GM15510 (cell line): ENCODE data around the gene SLC35G6.

ENCODE experiments used
- POLR2A ChIP-seq: IDR thresholded peaks from 3 replicates; pipeline ENCODE4 v1.6.1; 2011; ENCODE audit warnings: borderline replicate concordance; ENCODE audit not compliant: insufficient read length; ENCODE audit errors: extremely low read depth

Gene SLC35G6

DNA sequence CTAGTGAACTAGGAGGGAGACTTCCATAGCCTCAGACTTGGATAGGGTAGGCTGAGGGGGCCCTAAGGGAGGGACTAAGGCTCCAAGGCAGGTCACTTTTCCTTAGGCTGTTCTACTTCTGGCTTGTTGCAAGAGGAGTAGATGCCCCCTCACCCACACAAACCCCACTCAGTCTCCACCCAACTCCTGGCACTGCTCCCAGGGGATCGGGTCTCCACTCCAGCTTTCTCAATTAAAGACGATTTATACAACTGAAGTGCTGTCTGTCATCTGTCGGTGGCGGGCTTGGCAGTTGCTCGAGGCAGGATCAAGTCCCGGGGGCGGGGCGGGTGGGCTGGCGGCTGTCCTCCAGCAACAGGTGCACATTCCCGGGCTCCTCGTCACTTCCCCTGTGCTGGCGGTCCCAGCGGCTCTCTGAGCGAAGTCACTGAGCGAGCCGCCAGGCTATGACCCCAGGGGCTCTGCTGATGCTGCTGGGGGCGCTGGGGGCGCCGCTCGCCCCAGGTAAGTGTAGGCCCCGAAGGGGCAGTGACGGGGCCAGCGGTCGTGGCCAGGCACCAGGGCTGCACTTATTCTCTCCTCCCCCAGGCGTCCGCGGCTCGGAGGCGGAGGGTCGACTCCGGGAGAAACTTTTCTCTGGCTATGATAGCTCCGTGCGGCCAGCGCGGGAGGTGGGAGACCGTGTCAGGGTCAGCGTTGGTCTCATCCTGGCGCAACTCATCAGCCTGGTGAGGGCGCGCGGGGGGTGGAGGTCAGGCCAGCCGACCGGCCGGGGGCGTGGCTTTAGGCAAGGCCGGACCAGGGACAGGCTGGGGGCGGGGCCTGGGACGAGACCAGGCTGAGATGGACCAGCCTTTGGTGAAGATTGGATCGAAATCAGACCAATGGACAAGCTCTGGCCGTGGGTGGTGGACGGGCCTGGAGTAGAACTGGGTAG, 36.3 kb upstream of the SLC35G6 start, which contains the start of gene CHRNB1:
TSS of gene CHRNB1 (plus strand) at position 380 of the 937 bp plus-strand sequence. CDS start at position 447, 67 bp downstream.
- no peak for TF ChIP-seq POLR2A

DNA sequence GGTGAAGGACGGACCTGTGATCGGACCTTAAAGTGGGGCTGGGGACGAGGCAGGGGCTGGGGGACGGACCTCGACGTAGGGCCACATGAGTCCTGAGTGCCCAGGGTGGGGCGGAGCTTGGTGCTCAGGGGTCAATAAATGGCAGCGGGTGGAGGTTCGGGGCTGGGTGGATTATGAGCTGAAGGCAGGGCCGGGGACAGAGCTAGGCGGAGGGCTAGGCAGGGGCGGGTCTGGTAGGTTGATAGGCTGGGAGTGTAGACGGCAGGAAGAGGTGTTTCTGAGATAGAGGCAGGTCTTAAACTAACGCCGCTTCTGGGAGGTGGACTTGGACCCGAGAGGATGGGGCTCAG, 35.7 kb upstream of the SLC35G6 start:
- TF ChIP-seq POLR2A, result no peak

DNA sequence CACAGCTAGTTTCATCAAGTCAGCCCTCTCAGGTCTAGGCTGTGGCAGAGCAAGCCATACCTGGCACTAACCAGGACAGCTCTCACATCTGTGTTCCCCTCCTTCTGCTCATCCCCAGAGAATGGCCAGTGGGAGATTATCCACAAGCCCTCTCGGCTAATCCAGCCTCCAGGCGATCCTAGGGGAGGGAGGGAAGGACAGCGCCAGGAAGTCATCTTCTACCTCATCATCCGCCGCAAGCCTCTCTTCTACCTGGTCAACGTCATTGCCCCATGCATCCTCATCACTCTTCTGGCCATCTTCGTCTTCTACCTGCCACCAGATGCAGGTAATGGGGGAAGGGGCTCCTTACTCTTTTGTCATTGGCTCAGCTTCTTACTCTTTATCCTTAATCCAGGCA, 32.8 kb upstream of the SLC35G6 start:
- no peak for TF ChIP-seq POLR2A

DNA sequence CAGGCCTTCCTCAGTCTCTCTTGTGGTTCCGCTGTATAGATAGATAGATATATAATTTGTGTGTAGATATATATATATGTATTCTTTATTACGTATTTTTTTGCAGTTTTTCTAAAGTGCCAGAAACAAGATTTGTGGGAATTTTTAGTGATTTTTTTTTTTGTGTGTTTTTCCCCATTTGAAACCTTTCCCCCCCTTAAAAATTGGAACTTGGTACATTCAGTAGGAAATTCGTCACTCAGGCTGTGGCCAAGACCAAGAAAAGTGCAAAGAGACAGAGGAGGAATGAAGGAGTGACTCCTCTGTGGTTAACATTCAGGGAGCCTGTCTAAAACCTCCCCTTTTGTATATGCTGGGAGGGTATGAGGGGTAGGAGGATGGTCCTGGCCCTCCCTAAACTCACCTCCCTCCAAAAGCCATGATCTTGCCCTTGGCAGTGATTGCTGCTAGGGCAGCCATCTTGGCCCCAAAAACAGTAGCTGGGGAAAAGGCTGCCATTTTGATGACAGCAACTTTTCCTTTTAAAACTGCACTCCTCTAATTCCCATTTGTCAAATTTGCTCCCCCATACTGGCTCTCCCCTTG, 21.2 kb upstream of the SLC35G6 start:
- no peak for TF ChIP-seq POLR2A

DNA sequence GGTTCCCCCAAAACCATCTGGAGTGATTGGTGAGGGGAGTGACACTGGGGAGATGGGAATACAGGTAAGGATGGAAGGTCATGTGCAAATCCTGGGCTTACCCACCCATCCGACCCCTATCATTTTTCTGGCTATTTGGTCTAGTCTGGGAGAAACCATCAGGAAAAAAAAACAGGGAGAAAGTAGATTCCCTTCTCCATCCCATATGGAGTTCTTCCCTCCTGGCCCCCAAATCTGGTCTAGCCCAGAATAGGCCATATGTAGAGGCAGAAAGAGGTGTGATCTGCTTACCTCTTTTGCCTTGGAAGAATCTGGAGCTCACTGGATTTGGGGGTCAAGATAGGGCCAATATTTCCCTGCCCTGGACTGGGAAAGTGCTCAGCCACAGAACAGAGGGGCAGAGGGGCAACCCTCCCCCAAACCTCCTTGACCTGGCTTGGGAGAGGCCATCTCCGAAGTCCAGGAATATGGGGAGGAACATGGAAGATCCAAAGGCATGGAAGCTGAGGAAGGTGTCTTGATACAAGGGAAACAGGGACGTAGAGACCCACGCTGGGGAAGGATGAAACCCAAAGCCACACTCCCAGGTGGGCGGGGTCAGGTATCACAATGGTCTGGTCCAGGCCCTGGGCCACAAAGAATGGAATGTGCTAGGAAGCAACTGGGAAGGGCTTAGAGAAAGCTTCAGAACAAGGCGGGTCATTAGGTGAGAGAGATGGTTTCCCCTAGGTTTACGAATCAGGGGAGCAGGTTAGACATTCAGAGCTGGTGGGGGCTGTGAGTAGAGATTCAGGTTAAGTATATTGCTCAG, 20.2 kb upstream of the SLC35G6 start:
- no peak for TF ChIP-seq POLR2A

DNA sequence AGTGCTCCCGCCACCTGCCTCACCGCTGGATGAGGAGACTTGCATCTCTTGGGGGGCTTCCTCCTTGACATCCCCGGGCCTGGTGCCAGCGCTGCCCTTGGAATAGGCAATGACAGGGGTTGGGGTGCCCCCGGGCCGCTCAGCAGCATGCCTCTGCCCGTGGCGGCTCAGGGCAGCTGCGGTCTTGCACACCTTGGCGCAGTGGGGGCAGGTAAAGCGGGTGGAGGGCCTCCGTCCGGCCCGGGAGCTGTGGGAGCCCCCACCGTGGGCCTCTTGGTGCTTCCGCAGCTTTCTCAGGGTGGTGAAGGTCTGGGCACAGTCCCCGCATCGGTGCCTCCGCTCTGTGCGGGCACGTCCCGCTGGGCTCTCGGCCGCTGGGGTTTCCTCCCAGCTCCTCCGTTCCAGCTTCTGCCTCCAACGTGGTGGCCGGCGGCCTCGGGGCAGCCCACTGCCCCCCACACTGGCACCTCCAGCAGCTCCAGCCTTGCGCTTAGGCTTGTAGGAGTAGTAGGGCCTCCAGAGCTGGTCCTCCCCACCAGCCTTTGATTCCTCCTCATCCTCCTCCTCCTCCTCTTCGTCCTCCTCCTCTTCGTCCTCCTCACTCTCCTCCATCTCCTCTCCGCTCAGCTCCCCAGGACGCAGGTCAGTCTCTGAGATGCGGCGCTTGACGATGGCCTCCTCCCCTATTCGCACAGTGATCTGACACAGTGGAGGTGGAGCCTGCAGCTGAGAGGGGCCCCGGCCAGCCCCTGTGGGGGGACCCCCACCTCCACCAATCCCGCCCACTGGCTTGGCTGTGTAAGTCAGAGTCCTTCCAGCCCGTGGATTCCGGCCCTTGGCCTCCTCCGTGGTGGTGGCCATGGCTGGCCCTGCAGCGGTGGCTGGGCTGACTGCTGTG, 18.5 kb upstream of the SLC35G6 start:
- TF ChIP-seq POLR2A, result no peak

DNA sequence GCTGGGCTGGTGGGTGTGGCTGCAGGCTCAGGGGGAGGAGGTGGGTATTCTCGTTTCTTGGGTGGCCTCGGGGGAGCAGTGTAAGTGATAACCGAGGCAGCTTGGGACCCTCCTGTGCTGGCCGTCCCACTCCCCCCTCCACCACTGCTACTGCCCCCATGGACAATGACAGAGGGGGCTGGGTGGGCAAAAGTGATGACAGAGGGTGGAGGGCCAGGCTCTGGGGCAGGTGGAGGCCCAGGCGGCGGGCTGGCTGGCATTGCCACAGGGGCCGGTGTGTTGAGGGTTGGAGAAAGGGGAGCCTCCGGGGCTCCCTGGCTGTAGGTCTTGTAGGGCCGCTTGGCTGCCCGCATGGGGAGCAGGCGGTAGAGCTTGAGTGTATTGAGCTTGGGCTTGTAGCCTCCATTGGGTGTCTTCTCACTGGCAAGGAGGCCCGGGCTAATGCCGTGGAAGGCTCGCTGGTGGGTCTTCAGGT, 17.8 kb upstream of the SLC35G6 start:
- TF ChIP-seq POLR2A, result no peak

DNA sequence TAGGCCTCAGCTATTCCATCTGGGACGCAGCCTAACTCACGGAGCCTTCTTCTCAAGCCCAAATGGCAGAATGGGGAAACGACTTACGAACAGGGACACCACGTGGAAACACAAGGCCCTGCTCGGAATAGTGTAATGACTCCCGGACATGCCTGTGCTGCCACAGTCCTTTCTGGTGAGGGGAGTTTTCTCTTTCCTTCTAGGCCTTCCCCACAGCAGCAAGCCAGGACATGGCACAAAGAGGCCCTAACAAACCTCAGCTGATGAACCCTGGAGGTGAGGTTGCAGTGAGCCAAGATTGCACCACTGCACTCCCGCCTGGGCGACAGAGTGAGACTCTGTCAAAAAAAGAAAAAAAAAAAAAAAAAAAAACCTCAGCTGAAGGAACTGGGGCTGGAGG, 17.2 kb upstream of the SLC35G6 start:
- no peak for TF ChIP-seq POLR2A

DNA sequence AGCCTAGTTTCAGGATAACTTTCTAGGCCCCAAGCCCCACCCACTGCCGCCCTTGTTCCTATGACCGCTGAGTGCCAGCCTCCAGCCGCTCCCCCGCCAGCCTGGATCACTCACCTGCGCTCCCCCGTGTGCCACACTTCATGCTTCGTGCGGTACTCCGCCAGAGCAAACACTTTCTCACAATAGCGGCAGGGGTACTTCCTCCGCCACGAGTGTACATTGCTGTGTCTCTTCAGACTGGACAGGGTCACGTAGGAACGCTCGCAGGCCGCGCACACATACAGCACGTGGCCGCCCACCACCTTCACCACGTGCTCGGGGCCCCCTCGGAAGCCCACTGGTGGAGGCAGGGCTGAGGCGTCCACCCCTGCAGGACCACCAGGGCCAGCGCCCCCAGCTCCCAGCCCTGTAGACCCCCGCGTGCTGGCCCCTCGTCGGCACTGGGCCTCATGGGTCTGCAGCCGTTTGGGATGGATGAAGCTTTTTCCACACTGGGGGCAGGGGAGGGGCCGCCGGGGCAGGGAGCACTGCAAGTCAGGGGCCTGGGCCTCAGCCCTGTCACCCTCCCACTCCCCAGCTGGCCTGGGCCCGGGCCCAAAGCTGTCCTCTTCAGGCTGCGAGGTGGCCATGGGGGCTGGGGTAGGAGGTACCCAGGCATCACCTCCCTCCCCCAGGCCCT, 15.5 kb upstream of the SLC35G6 start:
- TF ChIP-seq POLR2A, result no peak

DNA sequence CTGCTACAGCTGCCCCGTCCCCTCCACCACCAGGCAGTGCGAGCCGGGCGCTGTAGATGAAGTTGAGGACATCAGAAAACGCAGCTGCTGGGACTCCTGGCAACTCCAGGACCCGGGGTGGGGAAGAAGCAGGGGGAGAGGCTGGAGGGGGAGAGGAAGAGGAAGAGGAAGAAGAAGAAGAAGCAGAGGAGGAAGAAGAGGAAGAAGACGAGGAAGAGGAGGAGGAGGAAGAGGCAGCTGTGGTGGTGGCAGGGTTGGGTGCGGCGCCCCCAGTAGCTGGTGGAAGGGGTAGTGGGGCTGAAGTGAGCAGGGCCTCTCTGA, 15.0 kb upstream of the SLC35G6 start:
- no peak for TF ChIP-seq POLR2A

DNA sequence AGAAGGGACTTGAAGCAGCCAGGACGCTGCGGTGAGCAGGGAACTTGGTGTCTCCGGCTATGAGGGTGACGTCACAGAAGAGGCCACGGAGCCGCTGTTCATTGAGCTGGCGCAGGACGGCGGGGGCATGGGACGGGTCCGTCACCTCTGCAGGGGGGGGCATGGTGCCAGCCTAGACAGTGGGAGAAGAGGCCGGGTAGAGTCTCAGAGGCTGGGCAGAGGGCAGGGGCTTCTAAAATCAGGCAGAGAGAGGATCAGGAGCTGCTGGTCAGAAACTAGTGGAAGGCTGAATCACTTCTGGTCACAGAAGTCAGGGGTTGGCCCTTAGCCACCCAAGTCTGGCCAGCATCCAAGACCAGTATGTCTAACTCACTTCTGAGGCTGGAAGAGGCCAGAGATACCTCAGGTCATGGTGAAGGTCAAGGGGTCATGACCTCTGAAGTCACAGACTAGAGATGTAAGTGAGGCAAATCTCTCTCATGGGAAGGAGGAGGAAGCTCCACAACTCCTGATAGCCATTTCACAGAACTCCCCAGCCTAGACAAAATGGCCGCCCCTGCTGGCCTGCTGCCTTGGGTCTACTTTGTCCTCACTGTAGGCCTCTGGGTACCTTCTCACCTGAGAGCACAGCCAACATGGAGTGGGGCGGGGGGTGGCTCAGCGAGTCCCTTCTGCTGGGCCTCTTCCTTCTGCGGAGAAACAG, 14.5 kb upstream of the SLC35G6 start:
- TF ChIP-seq POLR2A, result no peak

DNA sequence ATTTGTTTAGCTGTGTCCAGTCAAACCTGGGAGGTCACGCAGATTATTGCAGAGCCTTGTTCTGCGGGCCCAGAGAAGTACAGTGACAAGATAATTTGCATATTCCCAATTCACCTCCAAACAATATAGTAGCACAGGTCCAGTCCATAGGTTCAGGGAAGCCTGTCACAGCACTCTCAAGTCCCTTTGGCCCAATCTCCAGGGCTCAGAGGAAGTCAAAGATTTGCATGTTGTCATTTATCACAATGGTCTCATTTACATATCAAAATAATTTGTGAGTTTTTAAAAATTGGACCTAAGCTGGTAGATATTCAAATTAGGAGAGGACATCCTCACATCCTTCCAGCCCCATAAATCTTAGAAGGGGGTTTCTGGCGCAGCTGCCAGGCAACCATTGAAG, 13.7 kb upstream of the SLC35G6 start:
- no peak for TF ChIP-seq POLR2A

DNA sequence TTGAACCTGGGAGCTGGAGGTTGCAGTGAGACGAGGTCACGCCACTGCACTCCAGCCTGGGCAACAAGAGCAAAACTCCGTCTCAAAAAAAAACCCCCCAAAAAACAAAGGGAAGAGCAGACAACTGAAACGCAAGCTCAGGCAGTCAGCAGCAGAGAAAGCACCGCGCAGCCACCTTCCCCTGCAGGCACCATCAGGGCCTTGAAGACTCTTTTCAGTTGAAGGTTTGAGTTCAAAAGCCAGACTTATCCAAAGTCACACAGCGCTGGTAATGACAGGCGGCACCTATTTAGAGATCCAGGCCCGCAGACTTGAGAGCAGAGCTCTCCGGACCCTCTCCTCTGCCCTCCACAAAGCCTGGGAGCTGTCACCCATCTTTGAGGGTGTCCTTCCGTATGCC, 13.0 kb upstream of the SLC35G6 start:
- no peak for TF ChIP-seq POLR2A
